DOHH2 (cell line): Measurements from ENCODE around the gene MCC.

Experiments
- H3F3A ChIP-seq: fragments of 200-600 bp; sonication (generic), shearing (Covaris generic); 2 replicates; pipeline ENCODE4 v1.6.0; 2016; ENCODE audit warnings: antibody characterized with exemption, mild to moderate bottlenecking; ENCODE audit not compliant: control insufficient read depth, insufficient read depth
- H3K27ac ChIP-seq: fragments of 200-600 bp; sonication (generic); 2 replicates; pipeline ENCODE4 v1.5.1; 2014; ENCODE audit warnings: low read depth, mild to moderate bottlenecking, low read length, moderate library complexity
- H3K27me3 ChIP-seq: fragments of 200-600 bp; sonication (generic); 2 replicates; pipeline ENCODE4 v1.6.1; 2014; ENCODE audit warnings: mild to moderate bottlenecking, low read length, mixed read lengths; ENCODE audit not compliant: control insufficient read depth
- H3K36me3 ChIP-seq: fragments of 200-600 bp; sonication (generic); 2 replicates; pipeline ENCODE4 v1.6.1; 2014; ENCODE audit warnings: mild to moderate bottlenecking, low read length, moderate library complexity, mixed read lengths; ENCODE audit not compliant: control insufficient read depth
- H3K4me1 ChIP-seq: fragments of 200-600 bp; sonication (generic); 2 replicates; pipeline ENCODE4 v1.6.1; 2014; ENCODE audit warnings: mild to moderate bottlenecking, low read length, mixed read lengths; ENCODE audit not compliant: control insufficient read depth
- H3K4me2 ChIP-seq: fragments of 200-600 bp; sonication (generic); 2 replicates; pipeline ENCODE4 v1.6.0; 2014; ENCODE audit warnings: mild to moderate bottlenecking, low read length, moderate library complexity
- H3K4me3 ChIP-seq: fragments of 200-600 bp; sonication (generic); 2 replicates; pipeline ENCODE4 v1.5.1; 2014; ENCODE audit warnings: mild to moderate bottlenecking, low read length, mixed read lengths
- H3K79me2 ChIP-seq: fragments of 200-600 bp; sonication (generic); 2 replicates; pipeline ENCODE4 v1.6.1; 2014; ENCODE audit warnings: mild to moderate bottlenecking, low read length, mixed read lengths; ENCODE audit not compliant: control insufficient read depth
- H3K9me2 ChIP-seq: fragments of 200-600 bp; sonication (generic); replicated peaks from 2 replicates; pipeline ENCODE4 v1.6.1; 2014; ENCODE audit warnings: mild to moderate bottlenecking, low read length, mixed read lengths; ENCODE audit not compliant: control insufficient read depth
- H3K9me3 ChIP-seq: fragments of 200-600 bp; sonication (generic); 2 replicates; pipeline ENCODE4 v1.6.1; 2014; ENCODE audit warnings: antibody characterized with exemption, low read length, mixed read lengths; ENCODE audit not compliant: control insufficient read depth, insufficient read depth
- H4K20me1 ChIP-seq: fragments of 200-600 bp; sonication (generic); 2 replicates; pipeline ENCODE4 v1.6.0; 2014; ENCODE audit warnings: low read depth, mild to moderate bottlenecking, antibody characterized with exemption, low read length, moderate library complexity; ENCODE audit not compliant: control insufficient read depth, insufficient read depth
- EZH2phosphoT487 ChIP-seq: fragments of 200-600 bp; sonication (generic); IDR thresholded peaks from 2 replicates; pipeline ENCODE4 v1.6.1; 2017; ENCODE audit warnings: borderline replicate concordance, mild to moderate bottlenecking, antibody characterized with exemption, low read length, moderate library complexity, mixed read lengths
- TF ChIP-seq, protein P1 (sequence below): fragments of 200-600 bp; sonication (generic); IDR thresholded peaks from one replicate; pipeline ENCODE4 v1.5.1; 2014; ENCODE audit warnings: antibody characterized with exemption, mild to moderate bottlenecking, low read depth, low read length; ENCODE audit not compliant: poor library complexity, severe bottlenecking

The MCC gene

DNA sequence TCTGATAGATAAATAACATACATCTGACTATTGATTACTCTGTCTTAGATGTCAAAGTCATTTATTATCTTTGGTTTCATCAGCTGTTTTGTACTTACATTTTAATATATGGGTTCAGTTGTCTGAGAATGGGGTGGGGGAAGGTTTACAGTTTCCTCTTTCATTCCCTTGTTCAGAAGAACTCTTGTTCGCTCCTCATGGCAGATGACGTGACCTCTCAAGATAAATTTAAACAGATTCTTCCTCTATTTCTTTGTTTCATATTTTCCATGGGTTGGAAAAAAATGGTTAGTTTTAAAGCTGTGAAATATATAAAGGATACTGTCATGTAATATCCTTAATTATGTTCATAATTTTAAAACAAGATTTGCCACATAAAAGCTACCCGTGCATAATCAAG lies 114.8 kb downstream of the MCC start:
- Histone ChIP-seq H3K4me1 (no peaks in the 10 kb centered on the region), H3K79me2 (no peaks in the 10 kb centered on the region), H3K9me2 (no peaks in the 10 kb centered on the region), H3K4me2 (no peak overlapping the region), H3K4me3 (no peak overlapping the region), H3K9me3 (no peaks in the 10 kb centered on the region), H3K27ac (no peak overlapping the region), H3K36me3 (no peaks in the 10 kb centered on the region), H3K27me3 (peaks cover 5% of the 10 kb centered on the region; the same call in 1 of the 2 replicates), H4K20me1 (no peaks in the 10 kb centered on the region), H3F3A (no peaks in the 10 kb centered on the region)
- TF ChIP-seq, protein P1, sequence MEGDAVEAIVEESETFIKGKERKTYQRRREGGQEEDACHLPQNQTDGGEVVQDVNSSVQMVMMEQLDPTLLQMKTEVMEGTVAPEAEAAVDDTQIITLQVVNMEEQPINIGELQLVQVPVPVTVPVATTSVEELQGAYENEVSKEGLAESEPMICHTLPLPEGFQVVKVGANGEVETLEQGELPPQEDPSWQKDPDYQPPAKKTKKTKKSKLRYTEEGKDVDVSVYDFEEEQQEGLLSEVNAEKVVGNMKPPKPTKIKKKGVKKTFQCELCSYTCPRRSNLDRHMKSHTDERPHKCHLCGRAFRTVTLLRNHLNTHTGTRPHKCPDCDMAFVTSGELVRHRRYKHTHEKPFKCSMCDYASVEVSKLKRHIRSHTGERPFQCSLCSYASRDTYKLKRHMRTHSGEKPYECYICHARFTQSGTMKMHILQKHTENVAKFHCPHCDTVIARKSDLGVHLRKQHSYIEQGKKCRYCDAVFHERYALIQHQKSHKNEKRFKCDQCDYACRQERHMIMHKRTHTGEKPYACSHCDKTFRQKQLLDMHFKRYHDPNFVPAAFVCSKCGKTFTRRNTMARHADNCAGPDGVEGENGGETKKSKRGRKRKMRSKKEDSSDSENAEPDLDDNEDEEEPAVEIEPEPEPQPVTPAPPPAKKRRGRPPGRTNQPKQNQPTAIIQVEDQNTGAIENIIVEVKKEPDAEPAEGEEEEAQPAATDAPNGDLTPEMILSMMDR, result no peak
- no peak for TF ChIP-seq EZH2phosphoT487

DNA sequence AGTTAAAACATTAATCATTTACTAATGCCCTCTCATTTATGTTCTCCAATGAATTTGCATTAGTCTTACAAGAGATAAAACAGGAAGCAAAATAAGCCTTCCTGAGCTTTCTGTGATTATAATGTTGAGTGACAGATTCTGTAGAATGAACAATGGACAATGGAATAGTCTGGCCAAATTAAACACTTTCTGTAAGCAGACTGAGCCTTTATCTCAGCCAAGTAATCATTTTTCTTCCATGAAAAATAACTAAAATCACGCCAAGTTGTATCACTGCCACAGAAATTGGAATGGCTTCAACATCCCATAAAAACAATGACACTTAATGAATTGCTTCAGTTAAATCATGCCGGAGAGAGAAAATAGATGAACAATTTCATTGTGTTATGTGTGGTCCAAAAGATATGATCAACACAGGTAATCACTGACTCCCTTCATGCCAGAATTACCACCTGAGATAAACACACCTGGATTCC lies 116.5 kb downstream of the MCC start:
- Histone ChIP-seq H3K27ac (no peak overlapping the region), H3K4me1 (no peaks in the 10 kb centered on the region), H3K36me3 (no peaks in the 10 kb centered on the region), H3K79me2 (no peaks in the 10 kb centered on the region), H3K9me3 (no peaks in the 10 kb centered on the region), H4K20me1 (no peaks in the 10 kb centered on the region), H3K4me3 (no peak overlapping the region), H3K27me3 (peaks cover 5% of the 10 kb centered on the region; the same call in 1 of the 2 replicates), H3K4me2 (no peak overlapping the region), H3F3A (no peaks in the 10 kb centered on the region), H3K9me2 (no peaks in the 10 kb centered on the region)
- no peak for TF ChIP-seq EZH2phosphoT487
- TF ChIP-seq, protein P1, result no peak

DNA sequence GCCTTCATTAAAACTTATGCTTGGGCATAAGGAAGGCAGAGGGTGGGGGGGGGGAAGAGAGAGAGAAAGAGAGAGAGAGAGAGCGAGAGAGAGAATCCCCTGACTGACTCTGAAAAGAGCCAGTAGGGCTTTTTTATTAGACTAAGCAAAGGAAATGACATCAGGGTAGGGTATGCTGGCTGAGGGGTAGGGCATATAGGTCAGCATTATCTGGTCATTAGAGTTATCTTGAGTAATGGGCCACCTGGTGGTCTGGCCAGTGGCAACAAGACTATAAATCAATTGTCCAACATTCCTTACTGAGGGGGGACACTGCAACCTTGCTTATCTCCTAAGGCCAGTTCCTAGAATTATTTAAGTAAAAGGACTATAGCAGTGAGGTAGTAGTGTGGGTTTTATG lies 120.7 kb downstream of the MCC start:
- TF ChIP-seq, protein P1, result no peak
- no peak for TF ChIP-seq EZH2phosphoT487
- H3K36me3 ChIP-seq, result no peaks in the 10 kb centered on the region
- H3F3A ChIP-seq, result no peaks in the 10 kb centered on the region
- peaks cover 7% of the 10 kb centered on the region for H3K9me3 ChIP-seq
- no peaks in the 10 kb centered on the region for H4K20me1 ChIP-seq
- no peaks in the 10 kb centered on the region for H3K4me1 ChIP-seq
- no peak overlapping the region for H3K27ac ChIP-seq
- no peak overlapping the region for H3K4me2 ChIP-seq
- no peaks in the 10 kb centered on the region for H3K79me2 ChIP-seq
- H3K27me3 ChIP-seq, result peaks cover 5% of the 10 kb centered on the region; the same call in 1 of the 2 replicates
- H3K4me3 ChIP-seq, result no peak overlapping the region
- H3K9me2 ChIP-seq, result no peaks in the 10 kb centered on the region
